Activated CD8-positive, alpha-beta T cell treated with anti-CD3 and anti-CD28 coated beads for 36 hours (primary cell): Measurements from ENCODE around the gene RRAD. TPM values are rescaled to one million over a fixed set of nuclear protein-coding genes. Genes with fewer than 3 reads are reported as not detected.

Source experiments
- ATAC-seq: fragments of 200-7000 bp; cut with Tn5 transposase; one replicate; pipeline ENCODE4 v1.10.0; 2021; ENCODE audit warnings: mild to moderate bottlenecking, moderate library complexity
- CTCF ChIA-PET: fragments of 350-600 bp; sonication (Branson Sonifier 250); formaldehyde crosslinking; loops from one replicate; lab custom pipeline; 2021; ENCODE audit warnings: antibody characterized with exemption; lab: Charles Lee
- POLR2A ChIA-PET: fragments of 350-600 bp; sonication (Branson Sonifier 250); formaldehyde crosslinking; loops from one replicate; lab custom pipeline; 2021; ENCODE audit warnings: antibody characterized with exemption; lab: Charles Lee
- DNase-seq: peaks from one replicate; pipeline ENCODE4 v3.0.0-alpha.2; 2020
- H3K27ac Mint-ChIP-seq: one replicate; pipeline ENCODE4 v1.8.0; 2021; ENCODE audit warnings: mild to moderate bottlenecking, mixed read lengths
- H3K27me3 Mint-ChIP-seq: one replicate; pipeline ENCODE4 v1.8.0; 2021; ENCODE audit warnings: mixed read lengths
- H3K36me3 Mint-ChIP-seq: one replicate; pipeline ENCODE4 v1.8.0; 2021; ENCODE audit warnings: low read depth, mixed read lengths
- H3K4me1 Mint-ChIP-seq: one replicate; pipeline ENCODE4 v1.8.0; 2021; ENCODE audit warnings: low read depth, mixed read lengths
- H3K4me3 Mint-ChIP-seq: one replicate; pipeline ENCODE4 v1.8.0; 2021; ENCODE audit warnings: mild to moderate bottlenecking, moderate library complexity, mixed read lengths
- H3K9me3 Mint-ChIP-seq: one replicate; pipeline ENCODE4 v1.8.0; 2021; ENCODE audit warnings: mixed read lengths
- intact Hi-C: fragments of 100-400 bp; cut with micrococcal nuclease; formaldehyde crosslinking; loops from one replicate; pipeline ENCODE4 v1.10.0; 2022
- total RNA-seq, 2 experiments: library from RNA; stranded (reverse); gene quantifications; one replicate each; pipeline ENCODE4 v1.2.3, GENCODE V29; 2021
- TF ChIP-seq, protein P1 (sequence below): fragments of 200-600 bp; IDR thresholded peaks from one replicate; pipeline ENCODE4 v1.8.0; 2022; ENCODE audit warnings: antibody characterized with exemption, mild to moderate bottlenecking

The RRAD gene
- total RNA-seq, 2 experiments from 2014 or later: 0.61 to 1.1 TPM

DNA sequence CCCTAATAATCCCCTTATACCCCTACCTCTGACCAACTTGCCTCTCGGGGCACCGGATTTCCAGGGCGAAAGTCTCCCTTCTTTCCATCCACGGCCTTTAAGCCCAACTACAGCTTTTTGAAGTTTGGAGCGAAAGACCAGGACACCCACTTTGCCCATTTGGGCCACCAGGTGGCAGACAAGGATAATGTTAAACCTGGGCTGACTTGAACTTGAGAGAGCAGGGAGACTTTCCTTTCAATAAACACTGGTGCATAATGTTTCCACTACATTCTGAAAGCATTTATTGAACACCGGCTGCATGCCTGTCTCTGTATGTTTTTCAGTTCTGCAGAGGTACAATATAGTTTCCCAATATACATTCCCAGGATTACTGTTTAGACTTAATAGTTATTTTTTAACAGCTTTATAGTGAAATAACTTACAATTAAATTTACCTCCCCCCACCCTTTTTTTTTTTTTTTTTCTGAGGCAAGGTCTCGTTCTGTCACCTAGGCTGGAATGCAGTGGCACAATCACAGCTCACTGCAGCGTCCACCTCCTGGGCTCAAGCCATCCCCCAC lies 28.8 kb upstream of the RRAD start:
- no peaks in the 10 kb centered on the region for H3K36me3 Mint-ChIP-seq
- H3K27ac Mint-ChIP-seq: no peak overlapping the region
- peak; percentile 91 for DNase-seq
- intact Hi-C loops: loop anchor here (5.0 kb wide), 1 partner anchor 203 kb away; the partner anchor contains the start of genes FBXL8 and TRADD
- H3K27me3 Mint-ChIP-seq: peaks cover 31% of the 10 kb centered on the region
- H3K4me3 Mint-ChIP-seq: no peak overlapping the region
- H3K4me1 Mint-ChIP-seq: peaks cover 13% of the 10 kb centered on the region
- ChIA-PET POLR2A (interaction anchor here (1.3 kb wide), 1 partner anchor 25 kb away, joined by 3 read pairs; no protein-coding TSS in a partner anchor), CTCF (interaction anchor here (0.6 to 2.6 kb wide), 36 partner anchors 8 to 492 kb away, joined by 3 to 20 read pairs (median 4); partner anchors contain the start of genes B3GNT9, CDH16, CES4A and CIAO2B)
- H3K9me3 Mint-ChIP-seq: no peaks in the 10 kb centered on the region
- ATAC-seq: peak; percentile 87
- TF ChIP-seq, protein P1, sequence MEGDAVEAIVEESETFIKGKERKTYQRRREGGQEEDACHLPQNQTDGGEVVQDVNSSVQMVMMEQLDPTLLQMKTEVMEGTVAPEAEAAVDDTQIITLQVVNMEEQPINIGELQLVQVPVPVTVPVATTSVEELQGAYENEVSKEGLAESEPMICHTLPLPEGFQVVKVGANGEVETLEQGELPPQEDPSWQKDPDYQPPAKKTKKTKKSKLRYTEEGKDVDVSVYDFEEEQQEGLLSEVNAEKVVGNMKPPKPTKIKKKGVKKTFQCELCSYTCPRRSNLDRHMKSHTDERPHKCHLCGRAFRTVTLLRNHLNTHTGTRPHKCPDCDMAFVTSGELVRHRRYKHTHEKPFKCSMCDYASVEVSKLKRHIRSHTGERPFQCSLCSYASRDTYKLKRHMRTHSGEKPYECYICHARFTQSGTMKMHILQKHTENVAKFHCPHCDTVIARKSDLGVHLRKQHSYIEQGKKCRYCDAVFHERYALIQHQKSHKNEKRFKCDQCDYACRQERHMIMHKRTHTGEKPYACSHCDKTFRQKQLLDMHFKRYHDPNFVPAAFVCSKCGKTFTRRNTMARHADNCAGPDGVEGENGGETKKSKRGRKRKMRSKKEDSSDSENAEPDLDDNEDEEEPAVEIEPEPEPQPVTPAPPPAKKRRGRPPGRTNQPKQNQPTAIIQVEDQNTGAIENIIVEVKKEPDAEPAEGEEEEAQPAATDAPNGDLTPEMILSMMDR: peak; percentile 77

DNA sequence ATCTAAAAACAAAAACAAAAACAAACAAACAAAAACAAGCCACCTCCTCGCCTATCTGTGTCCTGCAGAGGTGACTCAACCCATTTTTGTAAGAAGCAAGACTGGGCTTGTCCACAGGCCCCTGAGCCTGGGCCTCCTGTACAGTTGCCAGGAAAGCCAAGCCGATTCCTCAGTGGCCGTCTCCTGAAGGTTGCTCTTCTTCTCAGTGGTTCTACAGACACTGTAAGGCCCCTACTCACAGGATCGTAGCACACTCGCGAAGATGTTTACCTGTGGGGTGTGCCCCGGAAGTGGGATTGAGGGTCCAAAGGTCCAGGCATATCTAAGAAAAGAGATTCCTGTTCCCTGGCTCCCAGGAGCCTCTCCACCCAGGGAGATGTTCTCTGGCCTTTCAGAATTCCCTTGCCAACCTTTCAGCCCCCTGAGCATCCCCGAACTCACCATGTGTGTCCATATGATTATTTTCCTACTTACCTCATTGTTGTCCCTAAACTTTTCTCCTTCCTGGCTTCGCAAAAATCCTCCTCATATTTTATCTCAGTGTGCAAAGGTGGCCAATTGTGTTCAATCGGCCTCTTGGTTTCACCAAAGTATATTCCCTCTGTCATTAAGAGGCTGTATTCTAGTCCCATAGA lies 28.2 kb upstream of the RRAD start:
- no peaks in the 10 kb centered on the region for H3K9me3 Mint-ChIP-seq
- POLR2A ChIA-PET: interaction anchor here (0.7 to 1.3 kb wide), 2 partner anchors 26 to 60 kb away, joined by 3 read pairs; no protein-coding TSS in a partner anchor
- no peaks in the 10 kb centered on the region for H3K36me3 Mint-ChIP-seq
- DNase-seq (no peak), ATAC-seq (peak; percentile 11)
- CTCF ChIA-PET: interaction anchor here (0.6 to 2.6 kb wide), 36 partner anchors 8 to 244 kb away, joined by 3 to 20 read pairs (median 4); partner anchors contain the start of genes B3GNT9, CDH16, CES3 and CIAO2B
- intact Hi-C loops: loop anchor here (5.0 kb wide), 1 partner anchor 204 kb away; the partner anchor contains the start of genes FBXL8 and TRADD
- peaks cover 37% of the 10 kb centered on the region for H3K27me3 Mint-ChIP-seq
- peaks cover 10% of the 10 kb centered on the region for H3K4me1 Mint-ChIP-seq
- TF ChIP-seq, protein P1: no peak
- H3K27ac Mint-ChIP-seq: no peak overlapping the region
- H3K4me3 Mint-ChIP-seq: no peak overlapping the region

DNA sequence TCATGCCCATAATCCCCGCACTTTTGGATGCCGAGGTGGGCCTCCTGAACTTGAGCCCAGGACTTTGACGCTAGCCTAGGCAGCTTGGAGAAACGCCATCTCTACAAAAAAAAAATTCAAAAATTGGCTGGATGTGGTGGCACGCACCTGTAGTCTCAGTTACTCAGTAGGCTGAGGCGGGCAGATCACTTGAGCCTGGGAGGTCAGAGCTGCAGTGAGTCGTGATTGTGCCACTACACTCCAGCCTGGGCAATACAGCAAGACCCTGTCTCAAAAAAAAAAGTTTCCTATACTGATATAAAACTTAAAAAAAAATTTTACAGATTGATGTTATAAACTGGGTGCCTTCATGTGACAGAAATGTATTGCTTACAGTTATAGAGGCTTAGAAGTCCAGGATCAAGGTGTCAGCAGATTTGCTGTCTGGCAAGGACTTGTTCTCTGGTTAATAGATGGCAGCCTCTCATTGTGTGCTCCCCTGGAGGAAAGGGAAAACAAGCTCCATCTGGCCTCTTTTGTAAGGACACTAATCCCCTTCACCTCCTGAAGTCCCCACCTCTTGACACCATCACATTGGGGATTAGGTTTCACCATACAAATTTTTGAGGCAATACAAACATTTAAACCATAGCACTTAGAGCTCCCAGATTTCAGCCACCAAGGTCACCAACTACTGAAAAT lies 27.2 kb upstream of the RRAD start:
- no peak for DNase-seq
- Mint-ChIP-seq H3K4me1 (peaks cover 15% of the 10 kb centered on the region), H3K9me3 (no peaks in the 10 kb centered on the region), H3K27ac (no peak overlapping the region), H3K36me3 (no peaks in the 10 kb centered on the region), H3K4me3 (no peak overlapping the region), H3K27me3 (peaks cover 43% of the 10 kb centered on the region)
- CTCF ChIA-PET: interaction anchor here (0.7 to 2.6 kb wide), 10 partner anchors 9 to 245 kb away, joined by 3 to 20 read pairs (median 4); partner anchors contain the start of genes CES3, E2F4 and MATCAP1
- TF ChIP-seq, protein P1: no peak
- intact Hi-C loops: loop anchor here (5.0 kb wide), 1 partner anchor 205 kb away; the partner anchor contains the start of genes FBXL8 and TRADD
- ATAC-seq: no peak
- POLR2A ChIA-PET: interaction anchor here (0.6 to 0.7 kb wide), 2 partner anchors 8 to 61 kb away, joined by 3 read pairs; partner anchors contain the start of gene CES3

DNA sequence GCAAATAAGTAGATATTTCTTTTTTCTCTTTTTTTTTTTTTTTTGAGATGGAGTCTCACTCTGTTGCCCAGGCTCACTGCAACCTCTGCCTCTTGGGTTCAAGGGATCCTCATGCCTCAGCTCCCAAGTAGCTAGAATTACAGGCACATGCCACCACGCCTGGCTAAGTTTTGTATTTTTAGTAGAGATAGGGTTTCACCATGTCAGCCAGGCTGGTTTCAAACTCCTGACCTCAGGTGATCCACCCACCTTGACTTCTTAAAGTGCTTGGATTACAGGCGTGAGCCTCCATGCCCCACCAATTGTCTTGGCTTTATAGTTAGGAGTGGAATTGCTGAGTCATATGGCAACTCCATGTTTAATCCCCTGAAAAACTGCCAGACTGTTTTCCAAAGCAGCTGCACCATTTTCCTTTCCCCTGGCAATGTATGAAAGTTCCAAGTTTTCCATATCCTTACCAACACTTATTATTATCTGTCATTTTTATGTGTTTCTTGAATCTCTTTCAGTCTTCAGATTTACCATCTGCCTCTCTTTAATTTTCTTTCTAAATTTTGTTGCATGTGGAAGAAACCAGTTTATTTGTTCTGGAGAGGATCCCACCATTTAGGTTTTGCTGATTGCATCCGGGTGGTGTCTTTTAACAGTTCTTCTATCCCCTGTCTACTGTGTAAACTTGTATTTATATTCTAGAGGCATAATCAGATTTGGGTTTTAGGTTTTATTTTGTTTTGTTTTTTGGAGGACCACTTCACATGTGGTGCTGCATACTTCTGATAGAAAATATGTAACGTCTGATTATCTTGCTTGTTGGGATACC lies 25.8 kb upstream of the RRAD start:
- Mint-ChIP-seq H3K27me3 (peaks cover 43% of the 10 kb centered on the region), H3K4me3 (no peak overlapping the region)
- intact Hi-C loops: loop anchor here (5.0 kb wide), 1 partner anchor 206 kb away; the partner anchor contains the start of genes FBXL8 and TRADD

More for the DNA sequence above, 25.8 kb upstream of the RRAD start:
- ChIA-PET POLR2A (interaction anchor here (1.6 kb wide), 1 partner anchor 17 kb away, joined by 4 read pairs; the partner anchor contains the start of gene CIAO2B), CTCF (interaction anchor here (1.0 to 2.8 kb wide), 5 partner anchors 10 to 234 kb away, joined by 3 to 12 read pairs (median 10); partner anchors contain the start of genes CES3 and MATCAP1)
- TF ChIP-seq, protein P1: no peak
- Mint-ChIP-seq H3K27ac (no peak overlapping the region), H3K4me1 (peaks cover 22% of the 10 kb centered on the region), H3K36me3 (no peaks in the 10 kb centered on the region), H3K9me3 (no peaks in the 10 kb centered on the region)
- ATAC-seq (no peak), DNase-seq (no peak)
